Hepatocyte (in vitro differentiated cells): ENCODE data around the gene GATD1.

ENCODE experiments used
- CTCF ChIP-seq: fragments of 200-600 bp; sonication (generic); IDR thresholded peaks from 2 replicates; pipeline ENCODE4 v1.5.1; 2016; ENCODE audit warnings: antibody characterized with exemption, mild to moderate bottlenecking; ENCODE audit not compliant: poor library complexity
- EZH2 ChIP-seq: fragments of 200-600 bp; sonication (generic); IDR thresholded peaks from 2 replicates; pipeline ENCODE4 v1.6.1; 2016; ENCODE audit warnings: antibody characterized with exemption, mild to moderate bottlenecking, borderline replicate concordance
- EZH2phosphoT487 ChIP-seq: fragments of 200-600 bp; sonication (generic); IDR thresholded peaks from one replicate; pipeline ENCODE4 v1.6.1; 2018; ENCODE audit warnings: antibody characterized with exemption, mild to moderate bottlenecking, low read depth, moderate library complexity; ENCODE audit not compliant: unreplicated experiment, severe bottlenecking

DNA sequence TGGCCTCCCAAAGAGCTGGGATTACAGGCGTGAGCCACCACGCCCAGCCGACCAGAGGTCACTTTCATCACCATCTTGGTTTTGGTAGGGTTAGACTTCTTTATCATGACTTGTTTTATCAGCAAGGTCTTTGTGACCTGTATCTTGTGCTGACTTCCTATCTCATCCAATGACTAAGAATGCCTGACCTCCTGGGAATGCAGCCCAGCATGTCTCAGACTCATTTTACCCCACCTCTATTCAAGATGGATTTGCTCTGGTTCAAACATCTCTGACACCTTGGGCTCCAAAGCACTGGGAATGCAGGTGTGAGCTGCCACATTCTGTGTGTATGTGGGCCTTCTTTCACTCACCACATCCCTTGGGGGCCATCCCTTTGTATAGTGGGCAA, 35.1 kb downstream of the GATD1 start:
- no peak for TF ChIP-seq CTCF
- no peak for TF ChIP-seq EZH2
- TF ChIP-seq EZH2phosphoT487 = no peak
